H9 (cell line): Measurements from ENCODE around the gene NYAP1. TPM values are rescaled to one million over a fixed set of nuclear protein-coding genes. Genes with fewer than 3 reads are reported as not detected.
A peak's percentile ranks its signal among the peaks of the same experiment; 100 is the strongest.

ENCODE experiments used
- DNase-seq: peaks from one replicate; pipeline ENCODE4 v3.0.0-alpha.2; 2017
- H2AFZ ChIP-seq: one replicate; pipeline ENCODE4 v1.6.1; 2013; ENCODE audit warnings: mild to moderate bottlenecking, low read length, control low read depth, moderate library complexity
- H2AK5ac ChIP-seq: 2 replicates; pipeline ENCODE4 v1.6.1; 2013; ENCODE audit warnings: low read length, control low read depth, mixed read lengths; ENCODE audit not compliant: insufficient read length
- H2BK120ac ChIP-seq: one replicate; pipeline ENCODE4 v1.6.1; 2013; ENCODE audit warnings: low read depth, mild to moderate bottlenecking, low read length, control low read depth, inconsistent platforms; ENCODE audit not compliant: poor library complexity, severe bottlenecking
- H2BK12ac ChIP-seq: 2 replicates; pipeline ENCODE4 v1.6.1; 2013; ENCODE audit warnings: low read length, control low read depth, mixed read lengths, low read depth; ENCODE audit not compliant: insufficient read length
- H2BK15ac ChIP-seq: 2 replicates; pipeline ENCODE4 v1.6.1; 2013; ENCODE audit warnings: low read depth, low read length, control low read depth
- H2BK20ac ChIP-seq: one replicate; pipeline ENCODE4 v1.6.1; 2013; ENCODE audit warnings: low read depth, mild to moderate bottlenecking, low read length, control low read depth, inconsistent platforms; ENCODE audit not compliant: poor library complexity, severe bottlenecking
- H2BK5ac ChIP-seq: 2 replicates; pipeline ENCODE4 v1.6.1; 2013; ENCODE audit warnings: low read length, control low read depth, mixed read lengths; ENCODE audit not compliant: insufficient read length
- H3K14ac ChIP-seq: 2 replicates; pipeline ENCODE4 v1.6.1; 2013; ENCODE audit warnings: low read length, control low read depth; ENCODE audit not compliant: insufficient read depth
- H3K18ac ChIP-seq: 2 replicates; pipeline ENCODE4 v1.6.1; 2013; ENCODE audit warnings: low read depth, mild to moderate bottlenecking, mixed read lengths, low read length, control low read depth; ENCODE audit not compliant: insufficient read length
- H3K23ac ChIP-seq: 2 replicates; pipeline ENCODE4 v1.6.1; 2013; ENCODE audit warnings: low read length, control low read depth, mixed read lengths, low read depth; ENCODE audit not compliant: insufficient read length
- H3K23me2 ChIP-seq: 2 replicates; pipeline ENCODE4 v1.6.1; 2013; ENCODE audit warnings: low read depth, mild to moderate bottlenecking, mixed read lengths, low read length, control low read depth; ENCODE audit not compliant: insufficient read length, poor library complexity, severe bottlenecking
- H3K27ac ChIP-seq: 2 replicates; pipeline ENCODE4 v1.5.1; 2013; ENCODE audit warnings: low read length, control low read depth, mixed read lengths, low read depth; ENCODE audit not compliant: insufficient read length
- H3K27me3 ChIP-seq: 2 replicates; pipeline ENCODE4 v1.6.1; 2013; ENCODE audit warnings: low read length, control low read depth, inconsistent platforms; ENCODE audit not compliant: insufficient read depth
- H3K4ac ChIP-seq: 2 replicates; pipeline ENCODE4 v1.6.1; 2013; ENCODE audit warnings: low read depth, mild to moderate bottlenecking, control low read depth, inconsistent platforms, low read length, moderate library complexity
- H3K4me1 ChIP-seq: 2 replicates; pipeline ENCODE4 v1.6.1; 2013; ENCODE audit warnings: low read length, control low read depth, inconsistent platforms; ENCODE audit not compliant: insufficient read depth
- H3K4me2 ChIP-seq: 2 replicates; pipeline ENCODE4 v1.6.1; 2013; ENCODE audit warnings: low read length, control low read depth, mixed read lengths; ENCODE audit not compliant: insufficient read length, insufficient read depth
- H3K56ac ChIP-seq: 2 replicates; pipeline ENCODE4 v1.6.1; 2013; ENCODE audit warnings: low read depth, mild to moderate bottlenecking, mixed read lengths, low read length, control low read depth; ENCODE audit not compliant: insufficient read length
- H3K79me1 ChIP-seq: 2 replicates; pipeline ENCODE4 v1.6.1; 2013; ENCODE audit warnings: low read depth, mild to moderate bottlenecking, moderate library complexity, low read length, control low read depth, inconsistent platforms; ENCODE audit not compliant: insufficient read depth, poor library complexity, severe bottlenecking
- H3K79me2 ChIP-seq: 2 replicates; pipeline ENCODE4 v1.6.1; 2013; ENCODE audit warnings: low read length, control low read depth, inconsistent platforms; ENCODE audit not compliant: insufficient read depth
- H3K9ac ChIP-seq: 2 replicates; pipeline ENCODE4 v1.6.1; 2013; ENCODE audit warnings: low read length, control low read depth, mixed read lengths; ENCODE audit not compliant: insufficient read length; ENCODE audit errors: extremely low read depth
- H3K9me3 ChIP-seq: one replicate; pipeline ENCODE4 v1.6.1; 2013; ENCODE audit warnings: low read depth, low read length, inconsistent platforms; ENCODE audit not compliant: control insufficient read depth
- H3T11ph ChIP-seq: one replicate; pipeline ENCODE4 v1.6.1; 2013; ENCODE audit warnings: mild to moderate bottlenecking, low read length, control low read depth, inconsistent platforms
- H4K20me1 ChIP-seq: one replicate; pipeline ENCODE4 v1.6.1; 2013; ENCODE audit not compliant: control insufficient read depth, insufficient read length, insufficient read depth
- H4K5ac ChIP-seq: 2 replicates; pipeline ENCODE4 v1.6.1; 2013; ENCODE audit warnings: low read depth, mild to moderate bottlenecking, mixed read lengths, low read length, control low read depth; ENCODE audit not compliant: insufficient read length
- H4K8ac ChIP-seq: replicated peaks from 2 replicates; pipeline ENCODE4 v1.6.1; 2013; ENCODE audit warnings: low read length, control low read depth, mixed read lengths, low read depth; ENCODE audit not compliant: insufficient read length
- H4K91ac ChIP-seq: 2 replicates; pipeline ENCODE4 v1.6.1; 2013; ENCODE audit warnings: low read depth, mild to moderate bottlenecking, moderate library complexity, mixed read lengths, low read length, control low read depth; ENCODE audit not compliant: insufficient read length
- H3K27ac Mint-ChIP-seq, 3 experiments: 2 replicates in 2 of 3; 3 replicates in 1 of 3; pipeline ENCODE4 v1.8.0; 2020 to 2021; ENCODE audit warnings: mixed read lengths in 3 of 3, mild to moderate bottlenecking in 1 of 3, moderate library complexity in 1 of 3
- H3K27me3 Mint-ChIP-seq: 2 replicates; pipeline ENCODE4 v1.8.0; 2021; ENCODE audit warnings: low read depth, mild to moderate bottlenecking, moderate library complexity, mixed read lengths
- H3K36me3 Mint-ChIP-seq, 3 experiments: 2 replicates in 2 of 3; 3 replicates in 1 of 3; pipeline ENCODE4 v1.8.0; 2020 to 2021; ENCODE audit warnings: low read depth in 3 of 3, mixed read lengths in 3 of 3; ENCODE audit not compliant: insufficient read depth in 1 of 3
- H3K4me1 Mint-ChIP-seq, 2 experiments: 2 replicates each; pipeline ENCODE4 v1.8.0; 2020; ENCODE audit warnings: mixed read lengths in 2 of 2
- H3K4me3 Mint-ChIP-seq, 2 experiments: 2 replicates in 1 of 2; 3 replicates in 1 of 2; pipeline ENCODE4 v1.8.0; 2020 to 2021; ENCODE audit warnings: mild to moderate bottlenecking in 2 of 2, mixed read lengths in 2 of 2, moderate library complexity in 1 of 2
- H3K9me3 Mint-ChIP-seq, 2 experiments: 2 replicates in 1 of 2; 3 replicates in 1 of 2; pipeline ENCODE4 v1.8.0; 2020; ENCODE audit warnings: mild to moderate bottlenecking in 2 of 2, mixed read lengths in 2 of 2, moderate library complexity in 1 of 2
- WGBS: extraction: QIAGEN DNeasy Blood & Tissue Kit; methylation state at CpG from one replicate; pipeline ENCODE4 v1.1.7; 2013; ENCODE audit warnings: missing lambda C conversion rate, low lambda C conversion rate, mixed read lengths; ENCODE audit not compliant: insufficient read length; ENCODE audit errors: extremely low coverage; 5-methylcytosine and 5-hydroxymethylcytosine counted together
- total RNA-seq: library from RNA; stranded (reverse); gene quantifications from 2 replicates; pipeline ENCODE4 v1.2.1, GENCODE V29; 2021
- TF ChIP-seq, protein P1 (sequence below): fragments of 200-600 bp; sonication (generic); conservative IDR thresholded peaks from 3 replicates; pipeline ENCODE4 v1.8.0; 2021; ENCODE audit warnings: antibody characterized with exemption, mild to moderate bottlenecking

NYAP1 gene
- total RNA-seq, 1 experiment from 2014 or later, result 3.2 TPM

DNA sequence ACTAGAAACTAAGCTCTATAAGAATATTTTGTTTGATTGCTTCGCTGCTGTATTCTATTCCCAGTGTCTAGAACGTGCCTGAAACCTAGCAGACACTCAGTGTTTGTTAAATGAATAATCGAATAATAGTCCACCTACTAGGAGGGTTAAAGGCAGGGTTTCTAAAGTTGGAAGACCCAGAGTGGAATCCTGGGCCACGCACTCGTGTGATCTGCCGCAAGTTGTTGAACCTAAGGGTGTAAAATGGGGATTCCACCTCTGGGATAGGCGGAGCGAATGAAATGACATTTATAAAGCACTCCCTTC, 54.6 kb downstream of the NYAP1 start:
- WGBS, result no CpG with 5 or more reads among the region's 8 CpGs
- no peak overlapping the region for H3K27ac ChIP-seq
- no peak for DNase-seq

More for the DNA sequence above, 54.6 kb downstream of the NYAP1 start:
- peak overlapping the region; percentile 83 for H3K4me2 ChIP-seq
- no peak overlapping the region for H4K5ac ChIP-seq
- H3K79me2 ChIP-seq, result no peaks in the 10 kb centered on the region
- H3K79me1 ChIP-seq, result no peaks in the 10 kb centered on the region
- H2AFZ ChIP-seq, result peak overlapping the region; percentile 1
- H3K27me3 Mint-ChIP-seq, result peaks cover 25% of the 10 kb centered on the region
- TF ChIP-seq, protein P1, sequence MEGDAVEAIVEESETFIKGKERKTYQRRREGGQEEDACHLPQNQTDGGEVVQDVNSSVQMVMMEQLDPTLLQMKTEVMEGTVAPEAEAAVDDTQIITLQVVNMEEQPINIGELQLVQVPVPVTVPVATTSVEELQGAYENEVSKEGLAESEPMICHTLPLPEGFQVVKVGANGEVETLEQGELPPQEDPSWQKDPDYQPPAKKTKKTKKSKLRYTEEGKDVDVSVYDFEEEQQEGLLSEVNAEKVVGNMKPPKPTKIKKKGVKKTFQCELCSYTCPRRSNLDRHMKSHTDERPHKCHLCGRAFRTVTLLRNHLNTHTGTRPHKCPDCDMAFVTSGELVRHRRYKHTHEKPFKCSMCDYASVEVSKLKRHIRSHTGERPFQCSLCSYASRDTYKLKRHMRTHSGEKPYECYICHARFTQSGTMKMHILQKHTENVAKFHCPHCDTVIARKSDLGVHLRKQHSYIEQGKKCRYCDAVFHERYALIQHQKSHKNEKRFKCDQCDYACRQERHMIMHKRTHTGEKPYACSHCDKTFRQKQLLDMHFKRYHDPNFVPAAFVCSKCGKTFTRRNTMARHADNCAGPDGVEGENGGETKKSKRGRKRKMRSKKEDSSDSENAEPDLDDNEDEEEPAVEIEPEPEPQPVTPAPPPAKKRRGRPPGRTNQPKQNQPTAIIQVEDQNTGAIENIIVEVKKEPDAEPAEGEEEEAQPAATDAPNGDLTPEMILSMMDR, result no peak
- peak overlapping the region; percentile 79 to 88 for H3K4me3 Mint-ChIP-seq
- no peak overlapping the region for H2AK5ac ChIP-seq
- no peak overlapping the region for H2BK5ac ChIP-seq
- no peak overlapping the region for H3K4ac ChIP-seq
- peaks cover 11% of the 10 kb centered on the region for H3K23me2 ChIP-seq
- H3T11ph ChIP-seq, result no peak overlapping the region
- H2BK20ac ChIP-seq, result no peak overlapping the region
- H3K4me1 ChIP-seq, result peaks cover 3% of the 10 kb centered on the region; the same call in 1 of the 2 replicates
- no peaks in the 10 kb centered on the region for H3K9me3 ChIP-seq
- H3K36me3 Mint-ChIP-seq, result no peaks in the 10 kb centered on the region
- H3K4me1 Mint-ChIP-seq, result peaks cover 34 to 40% of the 10 kb centered on the region in 2 experiments
- no peaks in the 10 kb centered on the region; the same call in 1 of the 2 replicates for H3K27me3 ChIP-seq
- H3K9me3 Mint-ChIP-seq, result no peaks in the 10 kb centered on the region; a peak in 1 of 5 replicates
- H4K8ac ChIP-seq, result no peak overlapping the region
- no peak overlapping the region for H2BK15ac ChIP-seq
- no peak overlapping the region for H3K14ac ChIP-seq
- peak overlapping the region in 2 of 3 experiments; percentile 19 to 50; a peak in 4 of 7 replicates for H3K27ac Mint-ChIP-seq
- H3K18ac ChIP-seq, result no peak overlapping the region
- H3K56ac ChIP-seq, result no peak overlapping the region
- no peak overlapping the region for H3K23ac ChIP-seq
- no peak overlapping the region for H4K91ac ChIP-seq
- no peaks in the 10 kb centered on the region for H4K20me1 ChIP-seq
- H2BK120ac ChIP-seq, result no peak overlapping the region
- H3K9ac ChIP-seq, result peak overlapping the region; percentile 8
- no peak overlapping the region for H2BK12ac ChIP-seq
